GM10266 (cell line): ENCODE data around the gene TOX3.

Experiments
- DNase-seq: peaks from one replicate; pipeline ENCODE4 v3.0.0; 2012; ENCODE audit errors: extremely low spot score
- CTCF ChIP-seq: IDR thresholded peaks from 2 replicates; pipeline ENCODE4 v1.5.1; 2012; ENCODE audit warnings: mild to moderate bottlenecking, low read depth; ENCODE audit not compliant: control insufficient read depth, insufficient read depth; ENCODE audit errors: missing control alignments

The TOX3 gene

GRCh38 chr16:52553322-52553721, 6.4 kb upstream of the TOX3 start:
- no peak for TF ChIP-seq CTCF
- no peak for DNase-seq

GRCh38 chr16:52552643-52553042, 5.7 kb upstream of the TOX3 start:
- no peak for DNase-seq
- no peak for TF ChIP-seq CTCF

GRCh38 chr16:52549011-52549692, 2.2 kb upstream of the TOX3 start:
- DNase-seq, result no peak
- TF ChIP-seq CTCF, result no peak

- no peak for DNase-seq
- no peak for TF ChIP-seq CTCF
These were observed 1.5 kb upstream of the TOX3 start for GRCh38 chr16:52548261-52549010.

- no peak for DNase-seq
- no peak for TF ChIP-seq CTCF
These were observed 882 bp upstream of the TOX3 start for GRCh38 chr16:52547834-52548215.

- no peak for DNase-seq
- no peak for TF ChIP-seq CTCF
These were observed 496 bp downstream of the TOX3 start for GRCh38 chr16:52546291-52547003.

GRCh38 chr16:52545898-52546266, 1.1 kb downstream of the TOX3 start:
- TF ChIP-seq CTCF, result no peak
- no peak for DNase-seq
